ENCODE results near the gene NUDT3. TPM values are rescaled to one million over a fixed set of nuclear protein-coding genes. Genes with fewer than 3 reads are reported as not detected.
A peak's percentile ranks its signal among the peaks of the same experiment; 100 is the strongest.

The NUDT3 gene
- polyA plus RNA-seq, 3 donors, result 9.3 to 33.3 (median 10.9) TPM

GRCh38 chr6:34305497-34305896, 87.0 kb downstream of the NUDT3 start:
- no peak overlapping the region for H2AFZ ChIP-seq (ENCODE audit: insufficient read depth, low read depth, low read length, poor library complexity, severe bottlenecking)
- H3K27ac ChIP-seq (ENCODE audit: low read depth in 1 of 2, low read length in 2 of 2), result peak overlapping the region in 1 of 2 donors; percentile 9
- no peak overlapping the region for H3K4me3 Mint-ChIP-seq
- peaks cover 14 to 19% of the 10 kb centered on the region in 2 donors for H3K4me1 ChIP-seq (ENCODE audit: control insufficient read depth in 1 of 2, insufficient read depth in 2 of 2, low read length in 2 of 2)
- H3K27ac Mint-ChIP-seq, result peak overlapping the region in 2 of 7 donors; percentile 0 to 10
- no peaks in the 10 kb centered on the region for H3K27me3 Mint-ChIP-seq (ENCODE audit: low read depth in 3 of 3)
- no peaks in the 10 kb centered on the region for H3K36me3 ChIP-seq (replicated peaks in 1 of 2; ENCODE audit: control insufficient read depth in 1 of 2, insufficient read depth in 2 of 2, low read length in 2 of 2)
- WGBS (ENCODE audit: insufficient coverage), result no CpG with 5 or more reads among the region's 2 CpGs
- H3K27me3 ChIP-seq (ENCODE audit: control insufficient read depth in 2 of 2, insufficient read depth in 2 of 2, low read length in 2 of 2), result no peaks in the 10 kb centered on the region
- H3K9me3 Mint-ChIP-seq, result no peaks in the 10 kb centered on the region
- TF ChIP-seq CTCF (IDR thresholded peaks at IDR 0.05), result no peak
- H3K4me1 Mint-ChIP-seq, result peaks cover 39% of the 10 kb centered on the region
- intact Hi-C loops (cut with micrococcal nuclease), result loop anchor here in 1 of 2 donors (10.0 kb wide), 1 partner anchor 51 kb away; no protein-coding TSS in a partner anchor
- no peak overlapping the region for H3K9ac ChIP-seq (ENCODE audit: insufficient read depth, low read length, poor library complexity, severe bottlenecking)
- H3K79me2 ChIP-seq (ENCODE audit: insufficient read depth, low read length), result peaks cover 93% of the 10 kb centered on the region
- peaks cover 52% of the 10 kb centered on the region for H4K20me1 ChIP-seq (ENCODE audit: insufficient read depth, low read length)
- no peak for DNase-seq
- H3K36me3 Mint-ChIP-seq, result peaks cover 5 to 20% of the 10 kb centered on the region in 2 donors
- no peak overlapping the region for H3K4me3 ChIP-seq (replicated peaks in 1 of 3; ENCODE audit: low read depth in 2 of 3, low read length in 3 of 3)
- H3K9me3 ChIP-seq (replicated peaks in 1 of 2; ENCODE audit: control insufficient read depth in 1 of 2, insufficient read depth in 1 of 2, low read length in 2 of 2), result no peaks in the 10 kb centered on the region
- H3K4me2 ChIP-seq (replicated peaks; ENCODE audit: extremely low read depth, low read length, poor library complexity, severe bottlenecking), result no peak overlapping the region

- no peaks in the 10 kb centered on the region for H3K9me3 Mint-ChIP-seq
- Histone ChIP-seq H3K4me2 (replicated peaks; ENCODE audit: extremely low read depth, low read length, poor library complexity, severe bottlenecking) (no peak overlapping the region), H3K9me3 (replicated peaks in 1 of 2; ENCODE audit: control insufficient read depth in 1 of 2, insufficient read depth in 1 of 2, low read length in 2 of 2) (no peaks in the 10 kb centered on the region), H3K36me3 (replicated peaks in 1 of 2; ENCODE audit: control insufficient read depth in 1 of 2, insufficient read depth in 2 of 2, low read length in 2 of 2) (no peaks in the 10 kb centered on the region), H2AFZ (ENCODE audit: insufficient read depth, low read depth, low read length, poor library complexity, severe bottlenecking) (no peak overlapping the region), H3K27ac (ENCODE audit: low read depth in 1 of 2, low read length in 2 of 2) (peak overlapping the region in 1 of 2 donors; percentile 12), H3K4me3 (replicated peaks in 1 of 3; ENCODE audit: low read depth in 2 of 3, low read length in 3 of 3) (no peak overlapping the region), H3K27me3 (ENCODE audit: control insufficient read depth in 2 of 2, insufficient read depth in 2 of 2, low read length in 2 of 2) (no peaks in the 10 kb centered on the region), H3K79me2 (ENCODE audit: insufficient read depth, low read length) (peaks cover 93% of the 10 kb centered on the region), H3K4me1 (ENCODE audit: control insufficient read depth in 1 of 2, insufficient read depth in 2 of 2, low read length in 2 of 2) (peaks cover 17 to 19% of the 10 kb centered on the region in 2 donors), H3K9ac (ENCODE audit: insufficient read depth, low read length, poor library complexity, severe bottlenecking) (no peak overlapping the region), H4K20me1 (ENCODE audit: insufficient read depth, low read length) (peaks cover 43% of the 10 kb centered on the region)
- TF ChIP-seq CTCF (IDR thresholded peaks at IDR 0.05), result no peak
- H3K27me3 Mint-ChIP-seq (ENCODE audit: low read depth in 3 of 3), result no peaks in the 10 kb centered on the region
- peak overlapping the region in 1 of 7 donors; percentile 72 for H3K27ac Mint-ChIP-seq
- peaks cover 5 to 25% of the 10 kb centered on the region in 2 donors for H3K36me3 Mint-ChIP-seq
- 83% methylated on average over 1 of the region's 3 CpGs for WGBS (ENCODE audit: insufficient coverage)
- intact Hi-C loops (cut with micrococcal nuclease), result loop anchor here in 1 of 2 donors (5.0 to 10.0 kb wide), 2 partner anchors 43 to 49 kb away; no protein-coding TSS in a partner anchor
- no peak for DNase-seq
- no peak overlapping the region for H3K4me3 Mint-ChIP-seq
- peaks cover 36% of the 10 kb centered on the region for H3K4me1 Mint-ChIP-seq
Measured at GRCh38 chr6:34304164-34304563, 88.3 kb downstream of the NUDT3 start.
